Left colon (tissue), 2 donors: ENCODE measurements around the gene ATP8B4. TPM values are rescaled to one million over a fixed set of nuclear protein-coding genes. Genes with fewer than 3 reads are reported as not detected.
A peak's percentile ranks its signal among the peaks of the same experiment; 100 is the strongest.

Experiments used
- ATAC-seq: fragments of 200-7000 bp; cut with Tn5 transposase; one replicate; pipeline ENCODE4 v1.9.1; 2020; ENCODE audit warnings: mild to moderate bottlenecking, moderate library complexity
- DNase-seq, 2 donors: peaks; one replicate each; pipeline ENCODE4 v3.0.0-alpha.2; 2020
- intact Hi-C, 2 donors: fragments of 100-400 bp; cut with DNase I in 1 of 2; cut with micrococcal nuclease in 1 of 2; formaldehyde crosslinking; loops; one replicate each; pipeline versions ENCODE4 v1.11.2 to v1.14.0; 2022; cut with DNase I, micrococcal nuclease
- total RNA-seq, 2 donors: library from RNA; stranded (reverse); fragmentation: NEBNext Ultra II Directional; extraction: Animal tissue kit (Norgen Biotek cat#: 25700); gene quantifications; one replicate each; pipeline ENCODE4 v1.2.1, GENCODE V29; 2021
- donor health status: DM: no; HTN: no; CAD: no.
- donor health status: DM: yes; HTN: yes; CAD: no.

The ATP8B4 gene
- total RNA-seq, 2 donors from 2014 or later, result 1.9 to 5.9 TPM

- ATAC-seq, result no peak
Observed at GRCh38 chr15:49863431-49864224, 255.4 kb downstream of the ATP8B4 start.

DNA sequence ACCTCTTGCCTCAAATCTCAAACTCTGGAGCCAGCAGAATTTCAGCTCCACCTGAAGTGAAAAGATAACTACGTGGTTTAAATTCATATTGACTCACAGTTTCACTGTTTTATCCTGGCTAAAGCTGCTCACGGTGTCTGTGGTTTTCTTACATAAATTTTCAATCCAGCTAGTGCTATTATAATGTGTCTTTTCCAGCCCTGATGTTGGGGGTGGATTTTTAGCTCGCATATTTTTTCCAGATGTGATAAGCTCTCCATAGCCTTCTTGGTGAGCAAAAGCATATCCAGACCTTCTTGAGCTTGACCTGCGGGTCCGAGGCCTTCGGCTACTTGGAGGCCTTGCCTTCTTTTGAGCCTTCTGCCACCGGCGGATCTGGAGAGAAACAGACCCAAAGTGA, 258.9 kb downstream of the ATP8B4 start:
- no peak for ATAC-seq
- no peak for DNase-seq
- intact Hi-C loops, result no loop called here

More at GRCh38 chr15:49863431-49864224, 255.4 kb downstream of the ATP8B4 start:
- no peak for DNase-seq
- intact Hi-C loops, result no loop called here

GRCh38 chr15:49857496-49858475, 261.2 kb downstream of the ATP8B4 start:
- intact Hi-C loops, result no loop called here
- ATAC-seq, result no peak
- DNase-seq, result no peak

GRCh38 chr15:49855917-49856637, 263.0 kb downstream of the ATP8B4 start:
- ATAC-seq (no peak), DNase-seq (no peak)
- intact Hi-C loops, result no loop called here

DNA sequence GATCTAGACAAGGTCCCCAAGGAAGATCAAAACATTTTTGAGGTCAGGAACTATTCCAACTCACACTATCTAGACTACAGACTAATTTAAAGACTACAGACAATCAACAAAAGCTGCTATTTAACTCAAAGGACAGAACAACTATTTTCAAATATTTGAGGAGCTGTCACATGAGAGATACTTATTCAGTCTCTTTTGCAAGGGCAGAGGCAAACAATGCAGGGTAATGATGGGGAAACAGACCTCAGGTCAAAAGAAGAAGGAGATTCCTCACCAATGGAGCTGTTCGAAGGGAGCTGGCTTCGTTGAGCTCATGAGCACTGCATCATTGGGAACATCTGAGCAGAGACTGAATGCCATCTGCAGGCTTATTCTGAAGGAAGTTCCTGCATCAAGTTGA, 266.3 kb downstream of the ATP8B4 start:
- DNase-seq (no peak), ATAC-seq (no peak)
- intact Hi-C loops, result no loop called here

- DNase-seq, result no peak
- intact Hi-C loops, result no loop called here
- ATAC-seq, result no peak
Observed at GRCh38 chr15:49848807-49849206, 270.2 kb downstream of the ATP8B4 start.

- intact Hi-C loops, result no loop called here
- no peak for ATAC-seq
- DNase-seq, result no peak
Observed at GRCh38 chr15:49848282-49848724, 270.7 kb downstream of the ATP8B4 start.

DNA sequence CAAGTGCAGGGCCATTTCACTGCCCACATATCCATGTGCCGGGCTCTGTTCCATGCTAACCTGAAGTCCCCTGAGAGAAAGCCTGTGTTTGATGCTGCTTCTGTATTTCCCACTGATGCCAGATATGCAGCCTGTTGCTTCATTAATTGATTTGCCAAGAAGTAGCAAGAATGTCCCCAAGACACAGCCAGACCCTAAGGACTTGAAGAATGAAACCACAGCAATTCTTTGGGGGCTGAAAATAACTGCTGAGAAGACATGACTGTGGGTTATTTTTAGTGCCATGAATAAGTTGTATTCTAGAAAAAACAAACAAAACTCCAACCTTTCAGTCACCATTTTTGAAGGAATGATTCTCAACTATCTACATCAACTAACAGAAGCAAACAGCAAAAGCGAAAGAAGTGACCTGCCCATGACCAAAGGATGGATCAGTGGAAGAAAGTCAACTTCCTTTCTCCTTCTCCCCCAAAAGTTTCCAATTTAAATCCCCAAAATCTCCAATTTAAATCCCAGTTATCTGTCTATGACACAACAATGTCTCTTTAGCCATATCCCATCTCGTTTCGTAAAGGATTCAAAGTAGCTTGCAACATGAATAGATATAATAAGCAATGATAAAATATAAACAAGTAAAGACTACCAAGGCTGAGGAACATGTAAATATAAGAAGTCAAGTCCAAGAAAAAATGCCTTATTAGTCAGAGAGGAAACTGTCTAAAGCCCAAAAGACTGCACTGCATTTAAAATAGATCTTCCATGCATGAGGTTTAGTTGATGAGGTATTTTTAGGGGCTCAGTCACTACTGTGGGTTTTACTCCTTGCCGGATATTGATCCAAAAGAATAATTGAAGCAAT, 271.4 kb downstream of the ATP8B4 start:
- intact Hi-C loops, result no loop called here
- no peak for ATAC-seq
- DNase-seq, result no peak

DNA sequence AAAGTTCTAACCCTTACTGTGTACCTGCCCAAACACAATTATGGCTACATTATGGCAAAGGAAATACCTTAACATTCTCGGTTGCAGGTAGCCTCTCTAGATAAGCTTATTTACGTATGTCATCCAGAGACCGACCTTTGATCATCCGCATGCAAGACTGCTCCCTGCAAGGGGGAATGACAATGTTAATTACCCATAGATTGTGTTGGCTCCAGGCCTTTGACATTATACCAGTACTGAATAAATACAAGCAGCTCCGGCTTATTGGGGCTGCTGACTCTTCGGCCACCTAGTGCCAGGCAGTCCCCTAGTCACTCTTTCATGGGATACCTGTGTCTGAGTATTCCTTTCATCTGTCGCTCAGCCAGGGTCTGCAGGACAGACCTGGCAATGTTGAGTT, 274.6 kb downstream of the ATP8B4 start:
- DNase-seq (peak; percentile 60 to 73), ATAC-seq (peak; percentile 99)
- intact Hi-C loops, result no loop called here

GRCh38 chr15:49843725-49844124, 275.3 kb downstream of the ATP8B4 start:
- no peak for ATAC-seq
- intact Hi-C loops, result no loop called here

DNA sequence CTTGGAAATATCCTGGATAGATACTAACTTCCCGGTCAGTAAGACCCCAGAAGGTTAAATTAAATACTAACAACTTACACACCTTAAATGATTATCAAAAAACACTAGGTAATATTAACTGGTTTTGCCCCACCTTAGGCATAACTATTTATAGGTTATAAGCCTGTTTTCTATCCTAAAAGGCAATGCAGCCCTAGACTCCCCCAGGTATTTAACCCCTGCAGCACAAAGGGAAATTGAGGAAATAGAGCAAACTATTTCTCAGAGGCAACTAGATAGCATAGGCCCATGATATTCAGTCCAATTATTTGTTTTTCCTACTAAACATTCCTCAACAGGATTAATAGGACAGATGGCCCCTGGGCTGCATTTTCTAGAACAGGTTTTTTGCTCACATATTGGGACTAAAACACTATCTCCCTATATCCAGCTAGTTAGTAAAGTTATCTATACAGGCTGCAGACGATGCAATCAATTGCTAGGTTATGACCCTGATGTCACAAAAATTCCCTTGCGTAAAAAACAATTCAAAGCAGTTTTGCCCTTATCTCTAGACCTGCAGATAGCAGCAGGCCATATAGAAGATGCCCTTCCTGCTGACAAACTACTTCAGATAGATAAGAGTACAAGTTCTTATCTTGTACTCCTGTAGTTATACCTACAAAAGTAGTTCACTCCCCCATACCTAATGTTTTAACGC, 276.9 kb downstream of the ATP8B4 start:
- ATAC-seq (peak; percentile 28), DNase-seq (no peak)
- intact Hi-C loops, result no loop called here

More at GRCh38 chr15:49843725-49844124, 275.3 kb downstream of the ATP8B4 start:
- DNase-seq, result no peak

DNA sequence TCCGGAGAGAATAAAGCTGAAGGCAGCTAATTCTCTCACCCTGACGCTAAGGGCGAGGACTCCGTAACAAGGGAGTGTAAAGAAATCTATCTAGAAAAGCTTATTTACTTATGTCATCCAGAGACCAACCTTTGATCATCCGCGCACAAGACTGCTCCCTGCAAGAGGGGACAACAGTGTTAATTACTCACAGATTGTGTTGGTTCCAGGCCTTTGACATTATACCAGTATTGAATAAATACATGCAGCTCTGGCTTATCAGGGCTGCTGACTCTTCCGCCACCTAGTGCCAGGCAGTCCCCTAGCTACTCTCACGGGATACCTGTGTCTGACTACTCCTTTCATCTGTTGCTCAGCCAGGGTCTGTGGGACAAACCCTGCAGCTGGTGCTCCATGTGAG, 286.5 kb downstream of the ATP8B4 start:
- intact Hi-C loops, result no loop called here
- peak; percentile 57 to 61 for DNase-seq
- ATAC-seq, result peak; percentile 100

- DNase-seq, result no peak
Observed at GRCh38 chr15:49831206-49831965, 287.6 kb downstream of the ATP8B4 start.

DNA sequence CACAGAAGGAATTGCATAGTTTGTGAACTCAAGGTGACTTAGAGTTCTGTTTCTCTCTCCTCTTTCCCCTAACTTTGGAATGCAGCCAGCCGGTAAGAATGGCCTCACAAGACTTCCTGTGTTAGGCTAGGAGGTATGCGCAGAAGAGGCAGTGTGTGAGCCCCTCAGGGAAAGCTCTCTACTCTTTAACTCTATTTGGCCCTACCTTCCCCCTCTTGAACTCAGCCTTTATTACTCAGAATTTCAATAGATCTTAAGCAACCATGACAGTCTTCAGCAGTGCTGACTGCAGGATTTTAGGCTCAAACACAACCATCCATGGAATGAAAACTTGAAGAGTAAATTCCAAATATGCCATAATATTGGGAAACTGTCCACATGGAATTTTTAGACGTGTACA, 288.6 kb downstream of the ATP8B4 start:
- ATAC-seq (no peak), DNase-seq (no peak)
- intact Hi-C loops, result no loop called here

More at GRCh38 chr15:49831206-49831965, 287.6 kb downstream of the ATP8B4 start:
- intact Hi-C loops, result no loop called here
- ATAC-seq, result no peak

DNA sequence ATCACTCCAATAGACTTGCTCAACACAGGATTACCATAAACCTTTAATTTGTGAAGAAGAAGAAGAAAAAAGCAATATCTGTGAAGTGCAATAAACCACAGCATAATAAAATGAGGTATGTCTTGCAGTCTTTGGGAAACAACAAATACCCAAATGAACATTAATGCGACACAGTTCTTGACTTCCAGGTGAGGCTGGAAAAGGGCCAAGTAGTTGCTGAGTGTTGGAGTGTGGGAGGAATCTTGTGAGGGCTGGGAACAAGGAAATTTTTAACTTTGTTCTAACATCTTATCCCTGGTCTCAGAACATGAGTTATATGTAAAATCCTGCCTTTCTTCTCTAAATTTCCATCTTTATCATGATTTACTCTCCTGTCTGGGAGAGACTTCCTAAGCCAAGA, 291.7 kb downstream of the ATP8B4 start:
- DNase-seq, result no peak
- no peak for ATAC-seq
- intact Hi-C loops, result no loop called here

GRCh38 chr15:49826640-49827234, 292.3 kb downstream of the ATP8B4 start:
- ATAC-seq (no peak), DNase-seq (no peak)
- intact Hi-C loops, result no loop called here

- intact Hi-C loops, result no loop called here
- ATAC-seq (no peak), DNase-seq (no peak)
Observed at GRCh38 chr15:49824775-49825099, 294.3 kb downstream of the ATP8B4 start.
